GM21786 (cell line): Measurements from ENCODE around the gene RWDD3.
A peak's percentile ranks its signal among the peaks of the same experiment; 100 is the strongest.

ENCODE experiments used
- ATAC-seq: cut with Tn5 transposase; IDR thresholded peaks from one replicate; pipeline ENCODE4 v1.9.1; 2021; ENCODE audit not compliant: unreplicated experiment

Gene RWDD3

GRCh38 chr1:95233737-95234500 lies at the start of gene RWDD3:
RWDD3 (plus strand) TSS chr1:95234210; CDS start chr1:95234231, 21 bp downstream.
- peak; percentile 95 for ATAC-seq

- no peak for ATAC-seq
These were observed 47.9 kb upstream of the RWDD3 start for GRCh38 chr1:95186149-95186548.

GRCh38 chr1:95193591-95193990 lies 40.4 kb upstream of the RWDD3 start:
- ATAC-seq, result no peak

GRCh38 chr1:95195046-95195445 lies 39.0 kb upstream of the RWDD3 start:
- no peak for ATAC-seq

GRCh38 chr1:95196017-95196416 lies 38.0 kb upstream of the RWDD3 start:
- ATAC-seq, result no peak

- no peak for ATAC-seq
These were observed 36.3 kb upstream of the RWDD3 start for GRCh38 chr1:95197616-95198252.

- ATAC-seq, result no peak
These were observed 32.1 kb upstream of the RWDD3 start for GRCh38 chr1:95201905-95202304.

GRCh38 chr1:95203908-95204437 lies 30.0 kb upstream of the RWDD3 start:
- ATAC-seq, result no peak

GRCh38 chr1:95206514-95206913 lies 27.5 kb upstream of the RWDD3 start:
- no peak for ATAC-seq

- ATAC-seq, result no peak
These were observed 26.6 kb upstream of the RWDD3 start for GRCh38 chr1:95207223-95207935.

- no peak for ATAC-seq
These were observed 25.1 kb upstream of the RWDD3 start for GRCh38 chr1:95208876-95209275.

GRCh38 chr1:95209291-95209690 lies 24.7 kb upstream of the RWDD3 start:
- ATAC-seq, result no peak

- ATAC-seq, result no peak
These were observed 17.6 kb upstream of the RWDD3 start for GRCh38 chr1:95216292-95216990.

GRCh38 chr1:95217371-95217770 lies 16.6 kb upstream of the RWDD3 start:
- ATAC-seq, result no peak

- no peak for ATAC-seq
These were observed 14.6 kb upstream of the RWDD3 start for GRCh38 chr1:95219407-95219806.

GRCh38 chr1:95221306-95221705 lies 12.7 kb upstream of the RWDD3 start:
- ATAC-seq, result no peak

- no peak for ATAC-seq
These were observed 11.4 kb upstream of the RWDD3 start for GRCh38 chr1:95222629-95223028.

- ATAC-seq, result no peak
These were observed 10.9 kb upstream of the RWDD3 start for GRCh38 chr1:95223110-95223509.

GRCh38 chr1:95226781-95227660 lies 7.0 kb upstream of the RWDD3 start:
- ATAC-seq, result no peak

- ATAC-seq, result no peak
These were observed 5.0 kb upstream of the RWDD3 start for GRCh38 chr1:95229037-95229436.
